ENCODE measurements around the gene HEXIM1.

Gene HEXIM1

GRCh38 chr17:45130681-45131615 lies 17.3 kb upstream of the HEXIM1 start:
- DNase-seq = no peak

GRCh38 chr17:45131616-45132319 lies 16.5 kb upstream of the HEXIM1 start:
- peak; percentile 37 for DNase-seq

GRCh38 chr17:45132320-45132571 lies 16.0 kb upstream of the HEXIM1 start, which contains the start of gene PLCD3:
PLCD3 (minus strand) TSS chr17:45132515; CDS start chr17:45132410, 105 bp downstream.
- DNase-seq = no peak

GRCh38 chr17:45132572-45133463 lies 15.5 kb upstream of the HEXIM1 start:
- DNase-seq = peak; percentile 76

GRCh38 chr17:45135192-45135977 lies 12.9 kb upstream of the HEXIM1 start, which contains the start of gene ACBD4:
ACBD4 (plus strand) TSS chr17:45135687; CDS start chr17:45136145, 458 bp downstream.
- peak; percentile 98 for DNase-seq

GRCh38 chr17:45135978-45136791 lies 12.1 kb upstream of the HEXIM1 start:
- DNase-seq = no peak

- DNase-seq = no peak
Observed at GRCh38 chr17:45136846-45137560, 11.3 kb upstream of the HEXIM1 start.

- no peak for DNase-seq
Observed at GRCh38 chr17:45137561-45138305, 10.5 kb upstream of the HEXIM1 start.

GRCh38 chr17:45138911-45139532 lies 9.3 kb upstream of the HEXIM1 start:
- DNase-seq = no peak

- DNase-seq = no peak
Observed at GRCh38 chr17:45139533-45139920, 8.7 kb upstream of the HEXIM1 start.

GRCh38 chr17:45143094-45143670 lies 5.1 kb upstream of the HEXIM1 start:
- DNase-seq = no peak

GRCh38 chr17:45143767-45144198 lies 4.5 kb upstream of the HEXIM1 start:
- DNase-seq = no peak

- DNase-seq = peak; percentile 25
Observed at GRCh38 chr17:45144199-45145034, 3.9 kb upstream of the HEXIM1 start.

GRCh38 chr17:45145035-45145389 lies 3.3 kb upstream of the HEXIM1 start:
- no peak for DNase-seq

GRCh38 chr17:45146166-45146565 lies 2.1 kb upstream of the HEXIM1 start:
- no peak for DNase-seq

- no peak for DNase-seq
Observed at GRCh38 chr17:45146592-45146889, 1.7 kb upstream of the HEXIM1 start.

- no peak for DNase-seq
Observed at GRCh38 chr17:45146890-45147580, 1.2 kb upstream of the HEXIM1 start.

Data from CD4-positive, alpha-beta T cell treated with Interleukin-17A for 1 hour (primary cell).